Uterus (tissue), 4 donors: ENCODE data around the gene KIF17. TPM values are rescaled to one million over a fixed set of nuclear protein-coding genes. Genes with fewer than 3 reads are reported as not detected.
A peak's percentile ranks its signal among the peaks of the same experiment; 100 is the strongest.
"Not testable (repeated sequence)": the region's sequence is repeated elsewhere in the genome, so short reads cannot be mapped to it uniquely, and the experiment has no call there.

Source experiments
- DNase-seq, 2 donors: peaks; one replicate each; pipeline ENCODE4 v3.0.0-alpha.2; 2019 to 2020
- H3K27ac ChIP-seq, 2 donors: fragments of 200-600 bp; sonication (generic); 1 replicate in 1 of 2; 2 replicates in 1 of 2; pipeline ENCODE4 v1.5.1; 2016 to 2018
- H3K27me3 ChIP-seq, 2 donors: fragments of 200-600 bp; sonication (generic); one replicate each; pipeline ENCODE4 v1.5.1; 2018 to 2019; ENCODE audit warnings: control low read depth in 1 of 2
- H3K36me3 ChIP-seq, 2 donors: fragments of 200-600 bp; sonication (generic); one replicate each; pipeline ENCODE4 v1.5.1; 2019; ENCODE audit warnings: control low read depth in 1 of 2
- H3K4me1 ChIP-seq, 2 donors: fragments of 200-600 bp; sonication (generic); one replicate each; pipeline ENCODE4 v1.5.1; 2018 to 2019; ENCODE audit warnings: control low read depth in 1 of 2
- H3K4me3 ChIP-seq, 2 donors: fragments of 200-600 bp; sonication (generic); 1 replicate in 1 of 2; 2 replicates in 1 of 2; pipeline ENCODE4 v1.5.1; 2018 to 2019; ENCODE audit warnings: mild to moderate bottlenecking in 1 of 2
- H3K9me3 ChIP-seq, 2 donors: fragments of 200-600 bp; sonication (generic); one replicate each; pipeline ENCODE4 v1.5.1; 2019; ENCODE audit warnings: control low read depth in 1 of 2
- POLR2A ChIP-seq, 2 donors: fragments of 450-650 bp; IDR thresholded peaks; one replicate each; pipeline ENCODE4 v1.6.1; 2016; ENCODE audit warnings: antibody characterized with exemption in 2 of 2, mild to moderate bottlenecking in 1 of 2, moderate library complexity in 1 of 2
- intact Hi-C: fragments of 100-400 bp; cut with DNase I; formaldehyde crosslinking; loops from one replicate; pipeline ENCODE4 v1.15.1; 2023; ENCODE audit warnings: low total_unique reads
- total RNA-seq, 4 donors: library from RNA; depleted of rRNA in 3 of 4; stranded (reverse); fragments of >200 nt in 3 of 4; gene quantifications; one replicate each; pipeline versions ENCODE4 v1.1.0 to v1.2.4, GENCODE V29; 2014 to 2023
- TF ChIP-seq, protein P1 (sequence below), 4 experiments: fragments of 200-600 bp in 2 of 4; fragments of 450-650 bp in 2 of 4; sonication (generic) in 2 of 4; IDR thresholded peaks; one replicate each; pipeline ENCODE4 v1.5.1; 2016 to 2019; ENCODE audit warnings: antibody characterized with exemption in 4 of 4, mild to moderate bottlenecking in 2 of 4, moderate library complexity in 1 of 4
- donor health status: DM: yes; HTN: yes; CAD: no.

The KIF17 gene
- total RNA-seq, 4 donors from 2014 or later, result 0.77 to 6.3 (median 4.9) TPM; not detected in 1

GRCh38 chr1:20720631-20721091 is 2.9 kb upstream of the KIF17 start:
- DNase-seq, result peak in 1 of 2 donors; percentile 12

GRCh38 chr1:20719871-20720620 is 2.2 kb upstream of the KIF17 start:
- Histone ChIP-seq H3K9me3 (no peaks in the 10 kb centered on the region), H3K4me3 (no peak overlapping the region), H3K4me1 (no peaks in the 10 kb centered on the region), H3K36me3 (no peaks in the 10 kb centered on the region), H3K27me3 (no peaks in the 10 kb centered on the region), H3K27ac (no peak overlapping the region)
- intact Hi-C loops, result no loop called here
- no peak for TF ChIP-seq POLR2A (IDR thresholded peaks at IDR 0.05)
- TF ChIP-seq, protein P1, sequence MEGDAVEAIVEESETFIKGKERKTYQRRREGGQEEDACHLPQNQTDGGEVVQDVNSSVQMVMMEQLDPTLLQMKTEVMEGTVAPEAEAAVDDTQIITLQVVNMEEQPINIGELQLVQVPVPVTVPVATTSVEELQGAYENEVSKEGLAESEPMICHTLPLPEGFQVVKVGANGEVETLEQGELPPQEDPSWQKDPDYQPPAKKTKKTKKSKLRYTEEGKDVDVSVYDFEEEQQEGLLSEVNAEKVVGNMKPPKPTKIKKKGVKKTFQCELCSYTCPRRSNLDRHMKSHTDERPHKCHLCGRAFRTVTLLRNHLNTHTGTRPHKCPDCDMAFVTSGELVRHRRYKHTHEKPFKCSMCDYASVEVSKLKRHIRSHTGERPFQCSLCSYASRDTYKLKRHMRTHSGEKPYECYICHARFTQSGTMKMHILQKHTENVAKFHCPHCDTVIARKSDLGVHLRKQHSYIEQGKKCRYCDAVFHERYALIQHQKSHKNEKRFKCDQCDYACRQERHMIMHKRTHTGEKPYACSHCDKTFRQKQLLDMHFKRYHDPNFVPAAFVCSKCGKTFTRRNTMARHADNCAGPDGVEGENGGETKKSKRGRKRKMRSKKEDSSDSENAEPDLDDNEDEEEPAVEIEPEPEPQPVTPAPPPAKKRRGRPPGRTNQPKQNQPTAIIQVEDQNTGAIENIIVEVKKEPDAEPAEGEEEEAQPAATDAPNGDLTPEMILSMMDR (IDR thresholded peaks at IDR 0.05), result no peak
- DNase-seq, result peak in 1 of 2 donors; percentile 3

More at GRCh38 chr1:20720631-20721091, 2.9 kb upstream of the KIF17 start:
- H3K4me1 ChIP-seq, result no peaks in the 10 kb centered on the region
- H3K27ac ChIP-seq, result no peak overlapping the region
- no peaks in the 10 kb centered on the region for H3K27me3 ChIP-seq
- H3K4me3 ChIP-seq, result no peak overlapping the region
- TF ChIP-seq, protein P1 (IDR thresholded peaks at IDR 0.05), result no peak
- no peak for TF ChIP-seq POLR2A (IDR thresholded peaks at IDR 0.05)
- intact Hi-C loops, result no loop called here
- H3K9me3 ChIP-seq, result no peaks in the 10 kb centered on the region
- H3K36me3 ChIP-seq, result no peaks in the 10 kb centered on the region

- Histone ChIP-seq H3K4me3 (no peak overlapping the region), H3K27ac (no peak overlapping the region), H3K4me1 (no peaks in the 10 kb centered on the region), H3K36me3 (no peaks in the 10 kb centered on the region), H3K27me3 (no peaks in the 10 kb centered on the region), H3K9me3 (no peaks in the 10 kb centered on the region)
- DNase-seq, result peak in 1 of 2 donors; percentile 5
- TF ChIP-seq, protein P1 (IDR thresholded peaks at IDR 0.05), result no peak
- intact Hi-C loops, result no loop called here
These were observed 1.5 kb upstream of the KIF17 start for GRCh38 chr1:20719261-20719660.

GRCh38 chr1:20718343-20718882 is 606 bp upstream of the KIF17 start:
- H3K4me3 ChIP-seq, result peak overlapping the region in 1 of 2 donors; percentile 40
- H3K36me3 ChIP-seq, intact Hi-C loops, H3K27ac ChIP-seq, H3K27me3 ChIP-seq, H3K9me3 ChIP-seq, H3K4me1 ChIP-seq: not testable (repeated sequence)
- peak in 1 of 2 donors; percentile 18 for DNase-seq

- H3K36me3 ChIP-seq, result no peaks in the 10 kb centered on the region
- no peaks in the 10 kb centered on the region for H3K9me3 ChIP-seq
- H3K27ac ChIP-seq, result no peak overlapping the region
- TF ChIP-seq POLR2A (IDR thresholded peaks at IDR 0.05), result no peak
- TF ChIP-seq, protein P1 (IDR thresholded peaks at IDR 0.05), result no peak
- no peaks in the 10 kb centered on the region for H3K27me3 ChIP-seq
- no peak overlapping the region for H3K4me3 ChIP-seq
- intact Hi-C loops, result no loop called here
- DNase-seq, result no peak
- no peaks in the 10 kb centered on the region for H3K4me1 ChIP-seq
These were observed 1.6 kb downstream of the KIF17 start for GRCh38 chr1:20716232-20716631.
